Activated CD8-positive, alpha-beta T cell treated with anti-CD3 and anti-CD28 coated beads for 36 hours (primary cell): ENCODE results near the gene XDH. TPM values are rescaled to one million over a fixed set of nuclear protein-coding genes. Genes with fewer than 3 reads are reported as not detected.

Experiments used
- ATAC-seq: fragments of 200-7000 bp; cut with Tn5 transposase; one replicate; pipeline ENCODE4 v1.10.0; 2021; ENCODE audit warnings: mild to moderate bottlenecking, moderate library complexity
- CTCF ChIA-PET: fragments of 350-600 bp; sonication (Branson Sonifier 250); formaldehyde crosslinking; loops from one replicate; lab custom pipeline; 2021; ENCODE audit warnings: antibody characterized with exemption; lab: Charles Lee
- POLR2A ChIA-PET: fragments of 350-600 bp; sonication (Branson Sonifier 250); formaldehyde crosslinking; loops from one replicate; lab custom pipeline; 2021; ENCODE audit warnings: antibody characterized with exemption; lab: Charles Lee
- DNase-seq: peaks from one replicate; pipeline ENCODE4 v3.0.0-alpha.2; 2020
- H3K27ac Mint-ChIP-seq: one replicate; pipeline ENCODE4 v1.8.0; 2021; ENCODE audit warnings: mild to moderate bottlenecking, mixed read lengths
- H3K27me3 Mint-ChIP-seq: one replicate; pipeline ENCODE4 v1.8.0; 2021; ENCODE audit warnings: mixed read lengths
- H3K36me3 Mint-ChIP-seq: one replicate; pipeline ENCODE4 v1.8.0; 2021; ENCODE audit warnings: low read depth, mixed read lengths
- H3K4me1 Mint-ChIP-seq: one replicate; pipeline ENCODE4 v1.8.0; 2021; ENCODE audit warnings: low read depth, mixed read lengths
- H3K4me3 Mint-ChIP-seq: one replicate; pipeline ENCODE4 v1.8.0; 2021; ENCODE audit warnings: mild to moderate bottlenecking, moderate library complexity, mixed read lengths
- H3K9me3 Mint-ChIP-seq: one replicate; pipeline ENCODE4 v1.8.0; 2021; ENCODE audit warnings: mixed read lengths
- CTCF ChIP-seq: fragments of 200-600 bp; IDR thresholded peaks from one replicate; pipeline ENCODE4 v1.8.0; 2022; ENCODE audit warnings: antibody characterized with exemption, mild to moderate bottlenecking
- intact Hi-C: fragments of 100-400 bp; cut with micrococcal nuclease; formaldehyde crosslinking; loops from one replicate; pipeline ENCODE4 v1.10.0; 2022
- total RNA-seq, 2 experiments: library from RNA; stranded (reverse); gene quantifications; one replicate each; pipeline ENCODE4 v1.2.3, GENCODE V29; 2021

The XDH gene
- total RNA-seq, 2 experiments from 2014 or later, result 0.16 TPM; not detected in 1

- CTCF ChIA-PET, result interaction anchor here (1.0 kb wide), 1 partner anchor 9 kb away, joined by 3 read pairs; no protein-coding TSS in a partner anchor
- H3K27ac Mint-ChIP-seq, result no peak overlapping the region
- POLR2A ChIA-PET, result no interaction called here
- DNase-seq (no peak), ATAC-seq (no peak)
- H3K9me3 Mint-ChIP-seq, result no peaks in the 10 kb centered on the region
- peaks cover 10% of the 10 kb centered on the region for H3K27me3 Mint-ChIP-seq
- no peak for TF ChIP-seq CTCF
- H3K4me3 Mint-ChIP-seq, result no peak overlapping the region
- H3K4me1 Mint-ChIP-seq, result no peaks in the 10 kb centered on the region
- intact Hi-C loops, result no loop called here
- H3K36me3 Mint-ChIP-seq, result no peaks in the 10 kb centered on the region
Measured at GRCh38 chr2:31347319-31347718, 67.2 kb downstream of the XDH start.

- ChIA-PET CTCF (interaction anchor here (1.0 to 1.2 kb wide), 3 partner anchors 10 to 633 kb away, joined by 3 read pairs; no protein-coding TSS in a partner anchor), POLR2A (no interaction called here)
- Mint-ChIP-seq H3K27ac (no peak overlapping the region), H3K4me1 (no peaks in the 10 kb centered on the region), H3K27me3 (peaks cover 4% of the 10 kb centered on the region), H3K36me3 (no peaks in the 10 kb centered on the region), H3K4me3 (no peak overlapping the region), H3K9me3 (no peaks in the 10 kb centered on the region)
- TF ChIP-seq CTCF, result no peak
- no peak for ATAC-seq
- no peak for DNase-seq
- intact Hi-C loops, result no loop called here
Measured at GRCh38 chr2:31344447-31344846, 70.1 kb downstream of the XDH start.

GRCh38 chr2:31341351-31341750, 73.2 kb downstream of the XDH start:
- Mint-ChIP-seq H3K27ac (no peak overlapping the region), H3K4me3 (no peak overlapping the region), H3K9me3 (no peaks in the 10 kb centered on the region), H3K27me3 (peaks cover 4% of the 10 kb centered on the region), H3K4me1 (no peaks in the 10 kb centered on the region), H3K36me3 (no peaks in the 10 kb centered on the region)
- ChIA-PET CTCF (no interaction called here), POLR2A (no interaction called here)
- no peak for TF ChIP-seq CTCF
- ATAC-seq (no peak), DNase-seq (no peak)
- intact Hi-C loops, result no loop called here

- CTCF ChIA-PET, result interaction anchor here (0.6 kb wide), 1 partner anchor 12 kb away, joined by 3 read pairs; no protein-coding TSS in a partner anchor
- H3K36me3 Mint-ChIP-seq, result no peaks in the 10 kb centered on the region
- H3K9me3 Mint-ChIP-seq, result no peaks in the 10 kb centered on the region
- POLR2A ChIA-PET, result no interaction called here
- TF ChIP-seq CTCF, result no peak
- no peak overlapping the region for H3K4me3 Mint-ChIP-seq
- ATAC-seq (no peak), DNase-seq (no peak)
- no peak overlapping the region for H3K27ac Mint-ChIP-seq
- intact Hi-C loops, result loop anchor here (10.0 kb wide), 1 partner anchor 475 kb away; no protein-coding TSS in a partner anchor
- H3K4me1 Mint-ChIP-seq, result no peaks in the 10 kb centered on the region
- peaks cover 3% of the 10 kb centered on the region for H3K27me3 Mint-ChIP-seq
Measured at GRCh38 chr2:31339696-31340095, 74.8 kb downstream of the XDH start.

- H3K36me3 Mint-ChIP-seq, result no peaks in the 10 kb centered on the region
- H3K4me3 Mint-ChIP-seq, result no peak overlapping the region
- intact Hi-C loops, result loop anchor here (10.0 kb wide), 1 partner anchor 473 kb away; no protein-coding TSS in a partner anchor
- POLR2A ChIA-PET, result no interaction called here
- no peak overlapping the region for H3K27ac Mint-ChIP-seq
- CTCF ChIA-PET, result interaction anchor here (6.3 kb wide), 1 partner anchor 626 kb away, joined by 54 read pairs; no protein-coding TSS in a partner anchor
- no peak for TF ChIP-seq CTCF
- H3K27me3 Mint-ChIP-seq, result peaks cover 3% of the 10 kb centered on the region
- no peaks in the 10 kb centered on the region for H3K9me3 Mint-ChIP-seq
- ATAC-seq (no peak), DNase-seq (no peak)
- H3K4me1 Mint-ChIP-seq, result no peaks in the 10 kb centered on the region
Measured at GRCh38 chr2:31337860-31338259, 76.7 kb downstream of the XDH start.
